SK-N-SH (cell line): ENCODE measurements around the gene ERGIC1. TPM values are rescaled to one million over a fixed set of nuclear protein-coding genes. Genes with fewer than 3 reads are reported as not detected.
A peak's percentile ranks its signal among the peaks of the same experiment; 100 is the strongest.

ENCODE experiments used
- CTCF ChIA-PET: fragments of 300-600, 350-600 bp; formaldehyde crosslinking; extraction: SDS; loops from one replicate; lab custom pipeline; 2021; lab: Yijun Ruan, JAX
- POLR2A ChIA-PET: fragments of 350-600 bp; sonication (Branson Sonifier 250); formaldehyde crosslinking; extraction: SDS; loops from one replicate; lab custom pipeline; 2020; ENCODE audit warnings: antibody characterized with exemption, inconsistent platforms; lab: Yijun Ruan, JAX
- DNase-seq: peaks from one replicate; pipeline ENCODE4 v3.0.0; 2012
- H2AFZ ChIP-seq: fragments of 200-600 bp; sonication (generic); 2 replicates; pipeline ENCODE4 v1.8.1; 2016; ENCODE audit warnings: antibody characterized with exemption, mild to moderate bottlenecking, low read depth
- H3F3A ChIP-seq: fragments of 200-600 bp; sonication (generic); replicated peaks from 2 replicates; pipeline ENCODE3; 2016; ENCODE audit warnings: antibody characterized with exemption, mild to moderate bottlenecking; ENCODE audit not compliant: insufficient read depth
- H3K27ac ChIP-seq, 2 experiments: fragments of 200-500 bp in 1 of 2; fragments of 200-600 bp in 1 of 2; sonication (Bioruptor generic) in 1 of 2; sonication (generic), shearing (Covaris generic) in 1 of 2; 2 replicates each; pipeline versions ENCODE4 v1.5.1 to v1.6.1; 2014 to 2016; ENCODE audit warnings: low read depth in 2 of 2, inconsistent platforms in 1 of 2, low read length in 1 of 2, mild to moderate bottlenecking in 1 of 2, mixed read lengths in 1 of 2
- H3K27me3 ChIP-seq: fragments of 200-600 bp; sonication (generic), shearing (Covaris generic); 2 replicates; pipeline ENCODE4 v1.6.1; 2016; ENCODE audit warnings: mixed run types; ENCODE audit not compliant: insufficient read depth
- H3K36me3 ChIP-seq, 2 experiments: fragments of 200-500 bp in 1 of 2; fragments of 200-600 bp in 1 of 2; sonication (Bioruptor generic) in 1 of 2; sonication (generic) in 1 of 2; replicated peaks in 1 of 2; 2 replicates each; pipeline versions ENCODE3 to v1.5.1; 2014 to 2016; ENCODE audit warnings: low read length in 1 of 2, mild to moderate bottlenecking in 1 of 2; ENCODE audit not compliant: insufficient read depth in 2 of 2, control insufficient read depth in 1 of 2
- H3K4me1 ChIP-seq, 2 experiments: fragments of 200-500 bp in 1 of 2; fragments of 200-600 bp in 1 of 2; sonication (Bioruptor generic) in 1 of 2; sonication (generic), shearing (Covaris generic) in 1 of 2; 2 replicates each; pipeline versions ENCODE4 v1.5.1 to v1.6.1; 2014 to 2016; ENCODE audit warnings: low read depth in 1 of 2, low read length in 1 of 2, mixed run types in 1 of 2; ENCODE audit not compliant: insufficient read depth in 2 of 2, control insufficient read depth in 1 of 2
- H3K4me2 ChIP-seq: fragments of 200-600 bp; sonication (generic), shearing (Covaris generic); 2 replicates; pipeline ENCODE4 v1.6.1; 2017; ENCODE audit warnings: mixed run types
- H3K4me3 ChIP-seq, 2 experiments: fragments of 200-500 bp in 1 of 2; fragments of 200-600 bp in 1 of 2; sonication (Bioruptor generic) in 1 of 2; sonication (generic), shearing (Covaris generic) in 1 of 2; 2 replicates each; pipeline versions ENCODE4 v1.5.1 to v1.8.1; 2014 to 2016; ENCODE audit warnings: low read depth in 2 of 2, inconsistent platforms in 1 of 2, low read length in 1 of 2, mild to moderate bottlenecking in 1 of 2, mixed read lengths in 1 of 2, moderate library complexity in 1 of 2
- H3K79me2 ChIP-seq: fragments of 200-600 bp; sonication (generic); 2 replicates; pipeline ENCODE4 v1.8.1; 2017; ENCODE audit warnings: mild to moderate bottlenecking; ENCODE audit not compliant: insufficient read depth
- H3K9ac ChIP-seq: fragments of 200-600 bp; sonication (generic); 2 replicates; pipeline ENCODE4 v1.6.1; 2017; ENCODE audit warnings: mixed run types
- H3K9me2 ChIP-seq: fragments of 200-600 bp; sonication (generic); 2 replicates; pipeline ENCODE4 v1.6.1; 2017; ENCODE audit warnings: mixed run types
- H3K9me3 ChIP-seq: fragments of 200-600 bp; sonication (generic); 2 replicates; pipeline ENCODE4 v1.6.1; 2017; ENCODE audit warnings: mixed run types, mild to moderate bottlenecking, moderate library complexity
- H4K20me1 ChIP-seq: fragments of 200-600 bp; sonication (generic); 2 replicates; pipeline ENCODE4 v1.6.1; 2017; ENCODE audit warnings: mild to moderate bottlenecking, mixed run types; ENCODE audit not compliant: insufficient read depth
- CTCF ChIP-seq: fragments of 200-600 bp; sonication (generic); IDR thresholded peaks from 2 replicates; pipeline ENCODE4 v1.6.1; 2017; ENCODE audit warnings: antibody characterized with exemption, mild to moderate bottlenecking, moderate library complexity
- EP300 ChIP-seq, 2 experiments: IDR thresholded peaks; 2 replicates each; pipeline versions ENCODE4 v1.4.0 to v1.6.1; 2012; ENCODE audit warnings: borderline replicate concordance in 1 of 2, low read depth in 1 of 2, low read length in 1 of 2
- EZH2phosphoT487 ChIP-seq: fragments of 200-600 bp; sonication (generic); IDR thresholded peaks from 2 replicates; pipeline ENCODE4 v1.6.1; 2017; ENCODE audit warnings: low read depth, mixed run types, mild to moderate bottlenecking, antibody characterized with exemption, moderate library complexity, borderline replicate concordance
- FOSL2 ChIP-seq: IDR thresholded peaks from 2 replicates; pipeline ENCODE4 v1.4.0; 2012; ENCODE audit warnings: low read depth, mild to moderate bottlenecking, moderate library complexity, borderline replicate concordance
- FOXJ3 ChIP-seq: sonication (generic); formaldehyde crosslinking; IDR thresholded peaks from 2 replicates; pipeline ENCODE4 v1.5.1; 2020; ENCODE audit warnings: mild to moderate bottlenecking, missing genetic modification reagents
- IRF3 ChIP-seq: fragments of 150-350 bp; IDR thresholded peaks from 2 replicates; pipeline ENCODE4 v1.6.1; 2016; ENCODE audit warnings: mild to moderate bottlenecking, low read depth, low read length
- JUND ChIP-seq: IDR thresholded peaks from 2 replicates; pipeline ENCODE4 v1.4.0; 2012
- NRF1 ChIP-seq: IDR thresholded peaks from 2 replicates; pipeline ENCODE4 v1.6.1; 2012; ENCODE audit warnings: low read depth, mild to moderate bottlenecking, low read length
- PBX3 ChIP-seq: IDR thresholded peaks from 2 replicates; pipeline ENCODE4; 2012
- POLR2AphosphoS5 ChIP-seq: IDR thresholded peaks from 2 replicates; pipeline ENCODE4 v1.6.1; 2012; ENCODE audit warnings: low read depth, low read length
- RXRA ChIP-seq: IDR thresholded peaks from 2 replicates; pipeline ENCODE4 v1.4.0; 2012; ENCODE audit warnings: low read depth, mild to moderate bottlenecking, borderline replicate concordance
- SIN3A ChIP-seq: IDR thresholded peaks from 2 replicates; pipeline ENCODE4 v1.6.1; 2012; ENCODE audit warnings: low read depth, mild to moderate bottlenecking, low read length, moderate library complexity, borderline replicate concordance
- SMC3 ChIP-seq: IDR thresholded peaks from 2 replicates; pipeline ENCODE4 v1.6.1; 2012; ENCODE audit warnings: low read depth, low read length, improper control_type of control experiment
- TAF1 ChIP-seq: IDR thresholded peaks from 2 replicates; pipeline ENCODE4 v1.6.1; 2012; ENCODE audit warnings: low read depth, mild to moderate bottlenecking, low read length, moderate library complexity, borderline replicate concordance
- TEAD4 ChIP-seq: IDR thresholded peaks from 2 replicates; pipeline ENCODE4 v1.4.0; 2012; ENCODE audit warnings: mild to moderate bottlenecking, borderline replicate concordance; ENCODE audit not compliant: insufficient read depth
- USF1 ChIP-seq: IDR thresholded peaks from 2 replicates; pipeline ENCODE4 v1.4.0; 2012; ENCODE audit warnings: low read depth, borderline replicate concordance
- USF2 ChIP-seq: fragments of 150-350 bp; IDR thresholded peaks from 2 replicates; pipeline ENCODE4 v1.6.1; 2017; ENCODE audit warnings: antibody characterized with exemption, low read length, low read depth, borderline replicate concordance
- ZBTB33 ChIP-seq: IDR thresholded peaks from 2 replicates; pipeline ENCODE4 v1.4.0; 2012; ENCODE audit warnings: low read depth, borderline replicate concordance
- WGBS: methylation state at CpG from one replicate; pipeline ENCODE4 v1.1.6; 2017; ENCODE audit warnings: low lambda C conversion rate; 5-methylcytosine and 5-hydroxymethylcytosine counted together
- polyA plus RNA-seq, 3 experiments: library from polyadenylated mRNA; depleted of rRNA; stranded (reverse); fragments of >200 nt; gene quantifications; 2 replicates each; pipeline ENCODE4 v1.2.3, GENCODE V29; 2012

ERGIC1 gene
- polyA plus RNA-seq, 1 of the 3 experiments (the other 2 are of a cell fraction), result 101 TPM

GRCh38 chr5:172871536-172871935 lies 37.5 kb downstream of the ERGIC1 start (continued):
- no peak for TF ChIP-seq USF1
- TF ChIP-seq FOXJ3 (CRISPR knock-in tag), result no peak
- no peak for TF ChIP-seq RXRA
- no peak for TF ChIP-seq IRF3

- WGBS, result 69% methylated on average over 3 of the region's 5 CpGs
- Histone ChIP-seq H3K4me2 (peak overlapping the region; percentile 92; the same call in 1 of the 2 replicates), H3K4me3 (no peak overlapping the region), H3K9ac (peak overlapping the region; percentile 64), H3K27ac (peak overlapping the region; percentile 17 to 99; a peak in 3 of 4 replicates), H2AFZ (no peak overlapping the region), H3K27me3 (no peaks in the 10 kb centered on the region), H3K9me2 (no peaks in the 10 kb centered on the region), H3K79me2 (peaks cover 52% of the 10 kb centered on the region), H3K9me3 (no peaks in the 10 kb centered on the region), H3F3A (peaks cover 50% of the 10 kb centered on the region), H4K20me1 (0 out of 2 replicates have a peak, but pooled peaks cover 4% of the 10 kb centered on the region), H3K36me3 (no peaks in the 10 kb centered on the region), H3K4me1 (peaks cover 48 to 70% of the 10 kb centered on the region in 2 experiments)
- ChIA-PET POLR2A (interaction anchor here (2.5 kb wide), 1 partner anchor 101 kb away, joined by 7 read pairs; the partner anchor contains the start of gene DUSP1), CTCF (interaction anchor here (0.7 kb wide), 2 partner anchors 9 to 159 kb away, joined by 3 read pairs; no protein-coding TSS in a partner anchor)
- no peak for DNase-seq
- TF ChIP-seq USF2 (no peak), IRF3 (no peak), JUND (no peak), PBX3 (no peak), ZBTB33 (no peak), SMC3 (no peak), EZH2phosphoT487 (no peak), CTCF (no peak), TEAD4 (no peak), TAF1 (no peak), FOSL2 (no peak), FOXJ3 (CRISPR knock-in tag) (no peak), NRF1 (no peak), EP300 (IDR thresholded peaks at IDR 0.05; ENCODE audit: borderline replicate concordance in 1 of 2, low read depth in 1 of 2, low read length in 1 of 2) (no peak), POLR2AphosphoS5 (no peak), SIN3A (no peak), RXRA (no peak)
Observed at GRCh38 chr5:172871982-172872381, 37.9 kb downstream of the ERGIC1 start.
